CD8-positive, alpha-beta memory T cell (primary cell): Measurements from ENCODE around the gene CELF1. TPM values are rescaled to one million over a fixed set of nuclear protein-coding genes. Genes with fewer than 3 reads are reported as not detected.

Source experiments
- CTCF ChIA-PET: fragments of 350-600 bp; sonication (Branson Sonifier 250); formaldehyde crosslinking; loops from one replicate; lab custom pipeline; 2021; ENCODE audit warnings: antibody characterized with exemption; lab: Charles Lee
- POLR2A ChIA-PET: fragments of 350-600 bp; sonication (Branson Sonifier 250); formaldehyde crosslinking; loops from one replicate; lab custom pipeline; 2021; ENCODE audit warnings: antibody characterized with exemption; lab: Charles Lee
- DNase-seq, 5 donors: peaks; one replicate each; pipeline versions ENCODE4 v3.0.0 to v3.0.0-alpha.2; 2020 to 2022; ENCODE audit warnings: mixed read lengths in 1 of 5
- H3K27ac ChIP-seq: one replicate; pipeline ENCODE4 v1.7.0; 2013; ENCODE audit warnings: low read depth, mild to moderate bottlenecking, low read length, moderate library complexity
- H3K27me3 ChIP-seq: 2 replicates; pipeline ENCODE4 v1.7.0; 2013; ENCODE audit warnings: low read length, mild to moderate bottlenecking; ENCODE audit not compliant: insufficient read depth, poor library complexity, severe bottlenecking
- H3K36me3 ChIP-seq: 2 replicates; pipeline ENCODE4 v1.7.0; 2013; ENCODE audit warnings: mild to moderate bottlenecking, low read length, moderate library complexity; ENCODE audit not compliant: insufficient read depth
- H3K4me1 ChIP-seq: 2 replicates; pipeline ENCODE4 v1.7.0; 2013; ENCODE audit warnings: mild to moderate bottlenecking, low read length, moderate library complexity; ENCODE audit not compliant: insufficient read depth
- H3K4me3 ChIP-seq: 2 replicates; pipeline ENCODE4 v1.7.0; 2013; ENCODE audit warnings: mild to moderate bottlenecking, low read length
- H3K9me3 ChIP-seq: 2 replicates; pipeline ENCODE4 v1.7.0; 2013; ENCODE audit warnings: mild to moderate bottlenecking, low read length
- H3K27ac Mint-ChIP-seq, 8 donors: one replicate each; pipeline ENCODE4 v1.8.0; 2020 to 2021; ENCODE audit warnings: mixed read lengths in 8 of 8, mild to moderate bottlenecking in 6 of 8, inconsistent platforms in 3 of 8, moderate library complexity in 3 of 8
- H3K27me3 Mint-ChIP-seq, 2 donors: one replicate each; pipeline ENCODE4 v1.8.0; 2020 to 2021; ENCODE audit warnings: mixed read lengths in 2 of 2, mild to moderate bottlenecking in 1 of 2, moderate library complexity in 1 of 2
- H3K36me3 Mint-ChIP-seq, 3 donors: one replicate each; pipeline ENCODE4 v1.8.0; 2020 to 2021; ENCODE audit warnings: mixed read lengths in 3 of 3, inconsistent platforms in 1 of 3, mild to moderate bottlenecking in 1 of 3
- H3K4me1 Mint-ChIP-seq, 3 donors: one replicate each; pipeline ENCODE4 v1.8.0; 2020 to 2021; ENCODE audit warnings: mixed read lengths in 3 of 3, inconsistent platforms in 1 of 3, mild to moderate bottlenecking in 1 of 3
- H3K4me3 Mint-ChIP-seq, 7 donors: one replicate each; pipeline ENCODE4 v1.8.0; 2020 to 2021; ENCODE audit warnings: mixed read lengths in 7 of 7, mild to moderate bottlenecking in 6 of 7, moderate library complexity in 4 of 7, inconsistent platforms in 2 of 7
- H3K9me3 Mint-ChIP-seq, 5 donors: one replicate each; pipeline ENCODE4 v1.8.0; 2020 to 2022; ENCODE audit warnings: mixed read lengths in 5 of 5, mild to moderate bottlenecking in 3 of 5, moderate library complexity in 2 of 5, inconsistent platforms in 1 of 5
- polyA plus RNA-seq: library from polyadenylated mRNA; unstranded; fragments of 300-500 nt; fragmentation: Illumina TruSeq; gene quantifications from one replicate; pipeline ENCODE4 v1.2.3, GENCODE V29; 2021
- total RNA-seq, 2 experiments: library from RNA; stranded (reverse); gene quantifications; one replicate each; pipeline ENCODE4 v1.2.3, GENCODE V29; 2021

CELF1 gene
- total and polyA plus RNA-seq, 3 experiments from 2014 or later: 80.8 to 168 (median 160) TPM

DNA sequence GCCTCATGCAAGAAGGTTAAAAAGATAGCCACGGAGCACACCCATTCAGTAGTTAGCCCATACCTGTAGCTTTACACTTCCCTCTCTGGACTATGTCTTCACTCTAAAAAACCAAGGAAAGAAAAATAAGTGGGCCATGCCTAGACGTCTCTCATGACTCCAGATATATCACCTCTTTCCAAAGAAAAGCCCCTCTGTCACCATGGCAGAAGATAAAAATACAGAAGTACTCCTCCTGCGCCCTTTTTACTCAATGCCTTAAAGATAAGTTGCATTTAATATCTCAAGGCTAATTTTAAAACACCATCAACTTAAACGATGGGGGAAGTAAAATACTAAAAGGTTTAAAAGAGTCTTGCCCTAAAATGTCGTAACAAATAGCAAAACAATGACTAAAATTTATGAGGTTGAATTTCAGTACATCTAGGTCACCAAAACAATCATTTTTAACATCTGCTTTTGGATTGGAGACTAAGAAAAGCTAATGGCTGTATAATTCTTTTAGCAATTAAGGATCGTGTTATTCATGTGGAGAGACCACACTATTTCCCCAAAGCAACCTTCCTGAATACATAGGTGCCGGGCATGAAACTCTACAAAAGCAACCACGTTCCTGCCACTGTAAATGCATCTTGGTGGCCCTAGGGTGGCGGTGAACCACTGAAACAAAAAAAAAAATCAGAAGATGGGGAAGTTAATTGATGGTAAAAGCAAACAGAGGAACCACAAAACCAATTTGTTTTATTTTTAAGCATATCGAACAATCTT is 46.0 kb downstream of the CELF1 start:
- ChIA-PET CTCF (interaction anchor here (1.0 kb wide), 1 partner anchor 9 kb away, joined by 3 read pairs; no protein-coding TSS in a partner anchor), POLR2A (no interaction called here)
- Mint-ChIP-seq H3K27me3 (no peaks in the 10 kb centered on the region), H3K27ac (peak overlapping the region; percentile 23 to 90 (median 72)), H3K4me3 (peak overlapping the region in 2 of 7 donors; percentile 33 to 38), H3K4me1 (peaks cover 69 to 92% (median 81%) of the 10 kb centered on the region in 3 donors), H3K36me3 (peaks cover 0 to 28% (median 3%) of the 10 kb centered on the region in 3 donors), H3K9me3 (no peaks in the 10 kb centered on the region)
- Histone ChIP-seq H3K9me3 (no peaks in the 10 kb centered on the region), H3K4me3 (no peak overlapping the region), H3K27me3 (no peaks in the 10 kb centered on the region), H3K27ac (no peak overlapping the region), H3K36me3 (no peaks in the 10 kb centered on the region), H3K4me1 (peaks cover 54% of the 10 kb centered on the region)
- DNase-seq: no peak

DNA sequence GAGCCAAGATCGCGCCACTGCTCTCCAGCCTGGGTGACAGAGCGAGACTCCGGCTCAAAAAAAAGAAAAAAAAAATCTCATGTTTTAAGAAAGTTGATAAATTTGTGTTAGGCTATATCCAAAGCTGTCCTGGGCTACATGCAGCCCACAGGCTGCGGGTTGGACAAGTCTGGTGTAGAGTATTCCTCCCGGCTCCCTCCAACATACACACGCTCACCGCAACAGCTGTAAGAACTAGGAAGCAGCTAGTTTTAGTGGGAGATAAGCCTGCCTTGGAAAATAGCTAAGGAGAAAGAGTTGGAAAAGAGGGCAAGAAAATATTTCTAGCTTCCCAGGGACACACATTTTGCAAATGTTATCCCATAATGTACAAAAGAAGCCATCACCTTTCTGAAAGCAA is 46.6 kb downstream of the CELF1 start:
- H3K36me3 Mint-ChIP-seq: peaks cover 0 to 25% (median 3%) of the 10 kb centered on the region in 3 donors
- H3K9me3 ChIP-seq: no peaks in the 10 kb centered on the region
- H3K27me3 ChIP-seq: no peaks in the 10 kb centered on the region
- no peak overlapping the region for H3K4me3 ChIP-seq
- no peaks in the 10 kb centered on the region for H3K9me3 Mint-ChIP-seq
- H3K4me3 Mint-ChIP-seq: no peak overlapping the region
- POLR2A ChIA-PET: no interaction called here
- no peaks in the 10 kb centered on the region for H3K27me3 Mint-ChIP-seq
- H3K4me1 ChIP-seq: peaks cover 48% of the 10 kb centered on the region
- H3K4me1 Mint-ChIP-seq: peaks cover 68 to 89% (median 80%) of the 10 kb centered on the region in 3 donors
- no peaks in the 10 kb centered on the region for H3K36me3 ChIP-seq
- peak overlapping the region in 5 of 8 donors; percentile 23 to 58 (median 27) for H3K27ac Mint-ChIP-seq
- DNase-seq: no peak
- no peak overlapping the region for H3K27ac ChIP-seq
- CTCF ChIA-PET: no interaction called here

DNA sequence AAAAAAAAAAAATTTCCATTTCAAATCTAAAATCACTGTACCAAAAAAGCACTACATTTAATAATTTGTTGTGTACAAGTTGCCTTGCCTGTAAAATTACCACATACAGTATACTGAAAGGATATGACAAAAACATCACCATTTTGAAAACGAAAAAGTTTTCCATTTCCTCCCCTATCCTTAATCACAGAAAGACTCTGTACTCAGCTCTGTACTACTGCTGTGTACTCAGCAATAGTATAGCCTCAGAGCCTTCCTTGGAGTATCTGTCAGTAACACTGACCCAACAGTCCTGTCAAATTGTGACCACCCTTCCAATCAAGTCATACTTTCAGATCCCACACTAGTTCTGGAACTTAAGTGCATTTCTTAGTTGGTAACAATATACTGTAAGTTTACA is 48.0 kb downstream of the CELF1 start:
- peaks cover 73 to 78% (median 75%) of the 10 kb centered on the region in 3 donors for H3K4me1 Mint-ChIP-seq
- Histone ChIP-seq H3K36me3 (peaks cover under 1% of the 10 kb centered on the region), H3K4me3 (no peak overlapping the region), H3K4me1 (peaks cover 43% of the 10 kb centered on the region), H3K27ac (no peak overlapping the region), H3K27me3 (no peaks in the 10 kb centered on the region), H3K9me3 (no peaks in the 10 kb centered on the region)
- no peaks in the 10 kb centered on the region for H3K27me3 Mint-ChIP-seq
- H3K27ac Mint-ChIP-seq: peak overlapping the region; percentile 21 to 74 (median 56)
- no peaks in the 10 kb centered on the region for H3K9me3 Mint-ChIP-seq
- peak overlapping the region in 1 of 7 donors; percentile 48 for H3K4me3 Mint-ChIP-seq
- H3K36me3 Mint-ChIP-seq: peaks cover 0 to 35% (median 7%) of the 10 kb centered on the region in 3 donors
- CTCF ChIA-PET: no interaction called here
- DNase-seq: no peak
- POLR2A ChIA-PET: no interaction called here

DNA sequence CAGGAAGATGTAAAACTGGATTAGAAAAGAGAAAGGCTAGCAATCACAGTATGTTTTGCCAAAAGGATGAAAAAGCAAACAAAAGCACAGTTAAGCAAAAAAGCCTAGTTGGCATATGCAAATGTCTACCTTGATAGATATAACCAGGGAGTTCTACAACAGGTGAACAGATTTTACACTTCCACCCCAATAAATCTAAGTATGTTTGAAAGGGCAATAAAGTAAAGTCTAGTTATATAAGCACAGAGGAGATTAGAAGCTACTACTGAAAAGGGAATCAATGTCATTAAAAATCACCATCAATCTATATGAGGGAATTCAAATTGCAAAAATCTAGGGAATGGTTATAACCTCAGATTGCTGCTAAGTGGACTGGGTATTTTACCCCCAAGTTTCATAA is 49.7 kb downstream of the CELF1 start:
- H3K27me3 Mint-ChIP-seq: no peaks in the 10 kb centered on the region
- Histone ChIP-seq H3K4me1 (peaks cover 32% of the 10 kb centered on the region), H3K27me3 (no peaks in the 10 kb centered on the region), H3K36me3 (peaks cover 8% of the 10 kb centered on the region), H3K9me3 (no peaks in the 10 kb centered on the region), H3K27ac (no peak overlapping the region), H3K4me3 (no peak overlapping the region)
- H3K36me3 Mint-ChIP-seq: peaks cover 0 to 49% (median 7%) of the 10 kb centered on the region in 3 donors
- H3K27ac Mint-ChIP-seq: peak overlapping the region in 3 of 8 donors; percentile 4 to 82 (median 37)
- DNase-seq: no peak
- no peaks in the 10 kb centered on the region for H3K9me3 Mint-ChIP-seq
- CTCF ChIA-PET: no interaction called here
- no peak overlapping the region for H3K4me3 Mint-ChIP-seq
- POLR2A ChIA-PET: no interaction called here
- H3K4me1 Mint-ChIP-seq: peaks cover 58 to 76% (median 69%) of the 10 kb centered on the region in 3 donors

DNA sequence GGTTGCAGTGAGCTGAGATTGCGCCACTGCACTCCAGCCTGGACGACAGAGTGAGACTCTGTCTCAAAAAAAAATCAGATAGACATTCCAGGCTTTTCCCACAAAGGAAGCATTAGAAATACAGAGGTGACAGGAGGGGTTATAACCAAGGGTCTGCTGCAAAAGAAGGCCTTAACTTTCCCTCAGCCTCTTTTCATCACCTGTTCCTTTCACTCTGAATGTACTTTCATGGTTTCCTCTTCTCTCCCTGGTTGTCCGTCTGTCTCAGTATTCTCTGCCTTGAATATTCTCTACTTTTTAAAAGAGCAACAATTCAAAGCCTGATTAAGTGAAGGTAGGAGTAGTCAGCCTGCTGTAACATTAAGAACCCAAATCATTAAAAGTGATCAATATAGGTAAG is 50.2 kb downstream of the CELF1 start:
- Histone ChIP-seq H3K4me1 (peaks cover 27% of the 10 kb centered on the region), H3K27me3 (no peaks in the 10 kb centered on the region), H3K9me3 (no peaks in the 10 kb centered on the region), H3K4me3 (no peak overlapping the region), H3K36me3 (peaks cover 8% of the 10 kb centered on the region), H3K27ac (no peak overlapping the region)
- Mint-ChIP-seq H3K9me3 (no peaks in the 10 kb centered on the region), H3K36me3 (peaks cover 0 to 53% (median 7%) of the 10 kb centered on the region in 3 donors), H3K27me3 (no peaks in the 10 kb centered on the region), H3K4me1 (peaks cover 53 to 71% (median 69%) of the 10 kb centered on the region in 3 donors), H3K27ac (peak overlapping the region in 4 of 8 donors; percentile 4 to 76 (median 36)), H3K4me3 (no peak overlapping the region)
- DNase-seq: no peak
- POLR2A ChIA-PET: no interaction called here
- CTCF ChIA-PET: no interaction called here

DNA sequence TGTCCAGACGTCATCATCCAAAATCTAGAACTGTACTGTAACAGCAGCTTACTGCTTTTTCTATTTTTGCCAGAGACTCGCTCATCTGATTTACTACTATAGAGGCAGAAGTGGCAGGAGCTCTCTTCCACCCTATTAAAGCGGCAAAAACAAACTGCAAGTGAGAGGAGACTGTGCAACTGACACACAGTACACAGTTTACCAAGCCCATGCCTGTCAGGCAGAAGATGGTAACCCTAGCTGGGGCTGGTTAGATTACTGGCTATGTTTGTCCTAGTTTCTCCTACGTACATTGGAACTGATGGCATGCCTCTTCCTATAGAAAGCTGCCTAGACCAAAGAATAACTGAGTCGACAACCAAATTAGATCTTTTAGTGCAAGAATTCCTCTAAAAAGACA is 51.8 kb downstream of the CELF1 start:
- Histone ChIP-seq H3K9me3 (no peaks in the 10 kb centered on the region), H3K27me3 (no peaks in the 10 kb centered on the region), H3K4me1 (peaks cover 21% of the 10 kb centered on the region), H3K36me3 (peaks cover 8% of the 10 kb centered on the region), H3K4me3 (no peak overlapping the region), H3K27ac (no peak overlapping the region)
- CTCF ChIA-PET: interaction anchor here (0.8 to 1.7 kb wide), 2 partner anchors 16 to 53 kb away, joined by 3 to 5 read pairs; no protein-coding TSS in a partner anchor
- Mint-ChIP-seq H3K4me3 (peak overlapping the region in 1 of 7 donors; percentile 48), H3K36me3 (peaks cover 0 to 52% (median 5%) of the 10 kb centered on the region in 3 donors), H3K9me3 (no peaks in the 10 kb centered on the region), H3K4me1 (peaks cover 37 to 56% (median 55%) of the 10 kb centered on the region in 3 donors), H3K27ac (peak overlapping the region in 2 of 8 donors; percentile 43 to 70), H3K27me3 (no peaks in the 10 kb centered on the region)
- no peak for DNase-seq
- POLR2A ChIA-PET: no interaction called here

DNA sequence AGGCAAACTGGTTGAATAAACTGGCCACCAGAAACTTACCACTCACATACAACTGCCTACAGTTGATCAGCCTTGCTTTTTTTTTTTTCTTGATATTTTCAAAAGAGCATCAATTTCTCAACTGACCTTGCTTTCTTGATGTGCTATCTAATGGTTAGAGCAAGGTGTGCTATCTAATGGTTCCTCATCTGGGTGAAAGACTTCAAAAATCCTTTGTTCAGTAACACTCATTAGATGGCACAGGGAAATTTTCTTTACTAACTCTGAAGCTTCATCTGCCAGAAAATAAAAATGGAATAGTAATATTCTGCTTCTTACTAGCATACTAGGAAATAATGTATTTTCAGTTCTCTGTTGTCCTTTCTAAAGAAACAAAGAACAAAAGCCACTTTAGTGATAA is 52.8 kb downstream of the CELF1 start:
- H3K9me3 ChIP-seq: no peaks in the 10 kb centered on the region
- Mint-ChIP-seq H3K9me3 (no peaks in the 10 kb centered on the region), H3K4me1 (peaks cover 31 to 55% (median 54%) of the 10 kb centered on the region in 3 donors), H3K27ac (peak overlapping the region in 1 of 8 donors; percentile 43), H3K36me3 (peaks cover 0 to 51% (median 5%) of the 10 kb centered on the region in 3 donors), H3K27me3 (no peaks in the 10 kb centered on the region), H3K4me3 (no peak overlapping the region)
- DNase-seq: no peak
- no peak overlapping the region for H3K27ac ChIP-seq
- POLR2A ChIA-PET: no interaction called here
- H3K4me1 ChIP-seq: peaks cover 21% of the 10 kb centered on the region
- H3K4me3 ChIP-seq: no peak overlapping the region
- peaks cover 8% of the 10 kb centered on the region for H3K36me3 ChIP-seq
- H3K27me3 ChIP-seq: no peaks in the 10 kb centered on the region
- CTCF ChIA-PET: interaction anchor here (1.7 kb wide), 1 partner anchor 54 kb away, joined by 5 read pairs; no protein-coding TSS in a partner anchor

DNA sequence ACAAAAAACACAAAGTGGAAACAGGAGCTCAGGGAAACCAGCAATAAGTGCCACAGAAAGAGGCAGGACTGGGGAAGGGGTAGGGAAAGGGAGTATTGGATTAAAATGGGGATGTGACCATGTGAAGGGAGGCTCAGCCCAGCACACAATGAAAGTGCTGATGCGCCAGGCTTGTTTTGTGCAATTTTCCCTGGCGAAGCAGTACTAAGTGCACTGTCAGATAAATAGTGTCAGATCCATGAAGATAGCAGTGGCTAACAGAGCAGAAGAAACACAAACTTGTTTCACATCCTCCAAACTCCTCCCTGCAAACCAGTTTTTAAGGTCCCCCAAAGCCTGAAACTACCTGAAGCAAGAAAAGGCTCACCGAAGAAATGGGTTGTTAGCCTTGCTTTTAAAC is 53.3 kb downstream of the CELF1 start:
- H3K27me3 ChIP-seq: no peaks in the 10 kb centered on the region
- H3K36me3 ChIP-seq: peaks cover 12% of the 10 kb centered on the region
- Mint-ChIP-seq H3K27ac (peak overlapping the region in 6 of 8 donors; percentile 26 to 74 (median 34)), H3K36me3 (peaks cover 0 to 48% (median 5%) of the 10 kb centered on the region in 3 donors), H3K4me3 (no peak overlapping the region), H3K27me3 (no peaks in the 10 kb centered on the region), H3K9me3 (no peaks in the 10 kb centered on the region), H3K4me1 (peaks cover 27 to 51% (median 50%) of the 10 kb centered on the region in 3 donors)
- POLR2A ChIA-PET: no interaction called here
- DNase-seq: no peak
- CTCF ChIA-PET: no interaction called here
- no peak overlapping the region for H3K4me3 ChIP-seq
- H3K27ac ChIP-seq: no peak overlapping the region
- H3K4me1 ChIP-seq: peaks cover 16% of the 10 kb centered on the region
- no peaks in the 10 kb centered on the region for H3K9me3 ChIP-seq
